ENCODE data around the gene CYB5A. TPM values are rescaled to one million over a fixed set of nuclear protein-coding genes. Genes with fewer than 3 reads are reported as not detected.

The CYB5A gene
- total RNA-seq, 4 donors from 2014 or later = 34.0 to 236 (median 173) TPM

GRCh38 chr18:74271635-74272034 is 20.1 kb downstream of the CYB5A start:
- Histone ChIP-seq H3K36me3 (no peaks in the 10 kb centered on the region), H3K4me1 (peaks cover 0 to 17% (median 0%) of the 10 kb centered on the region in 4 donors), H3K27ac (no peak overlapping the region), H3K9me3 (no peaks in the 10 kb centered on the region), H3K4me3 (no peak overlapping the region), H3K27me3 (no peaks in the 10 kb centered on the region)
- in situ Hi-C loops (cut with MboI; ENCODE audit: low pct_ligation_motif_present in 1 of 4, low pct_unique_long_range_greater_than_20kb in 1 of 4, low sequenced_read_pairs in 3 of 4) (no loop called here), intact Hi-C loops (cut with DNase I; ENCODE audit: low total_unique reads) (no loop called here)
- no peak for DNase-seq
- 89 to 96% methylated on average over 2 to 3 of the region's 3 CpGs for WGBS, 2 donors (ENCODE audit: low coverage in 1 of 2)
- TF ChIP-seq, protein P1, sequence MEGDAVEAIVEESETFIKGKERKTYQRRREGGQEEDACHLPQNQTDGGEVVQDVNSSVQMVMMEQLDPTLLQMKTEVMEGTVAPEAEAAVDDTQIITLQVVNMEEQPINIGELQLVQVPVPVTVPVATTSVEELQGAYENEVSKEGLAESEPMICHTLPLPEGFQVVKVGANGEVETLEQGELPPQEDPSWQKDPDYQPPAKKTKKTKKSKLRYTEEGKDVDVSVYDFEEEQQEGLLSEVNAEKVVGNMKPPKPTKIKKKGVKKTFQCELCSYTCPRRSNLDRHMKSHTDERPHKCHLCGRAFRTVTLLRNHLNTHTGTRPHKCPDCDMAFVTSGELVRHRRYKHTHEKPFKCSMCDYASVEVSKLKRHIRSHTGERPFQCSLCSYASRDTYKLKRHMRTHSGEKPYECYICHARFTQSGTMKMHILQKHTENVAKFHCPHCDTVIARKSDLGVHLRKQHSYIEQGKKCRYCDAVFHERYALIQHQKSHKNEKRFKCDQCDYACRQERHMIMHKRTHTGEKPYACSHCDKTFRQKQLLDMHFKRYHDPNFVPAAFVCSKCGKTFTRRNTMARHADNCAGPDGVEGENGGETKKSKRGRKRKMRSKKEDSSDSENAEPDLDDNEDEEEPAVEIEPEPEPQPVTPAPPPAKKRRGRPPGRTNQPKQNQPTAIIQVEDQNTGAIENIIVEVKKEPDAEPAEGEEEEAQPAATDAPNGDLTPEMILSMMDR (IDR thresholded peaks at IDR 0.05) = no peak
- no peak for TF ChIP-seq POLR2A (IDR thresholded peaks at IDR 0.05)

DNA sequence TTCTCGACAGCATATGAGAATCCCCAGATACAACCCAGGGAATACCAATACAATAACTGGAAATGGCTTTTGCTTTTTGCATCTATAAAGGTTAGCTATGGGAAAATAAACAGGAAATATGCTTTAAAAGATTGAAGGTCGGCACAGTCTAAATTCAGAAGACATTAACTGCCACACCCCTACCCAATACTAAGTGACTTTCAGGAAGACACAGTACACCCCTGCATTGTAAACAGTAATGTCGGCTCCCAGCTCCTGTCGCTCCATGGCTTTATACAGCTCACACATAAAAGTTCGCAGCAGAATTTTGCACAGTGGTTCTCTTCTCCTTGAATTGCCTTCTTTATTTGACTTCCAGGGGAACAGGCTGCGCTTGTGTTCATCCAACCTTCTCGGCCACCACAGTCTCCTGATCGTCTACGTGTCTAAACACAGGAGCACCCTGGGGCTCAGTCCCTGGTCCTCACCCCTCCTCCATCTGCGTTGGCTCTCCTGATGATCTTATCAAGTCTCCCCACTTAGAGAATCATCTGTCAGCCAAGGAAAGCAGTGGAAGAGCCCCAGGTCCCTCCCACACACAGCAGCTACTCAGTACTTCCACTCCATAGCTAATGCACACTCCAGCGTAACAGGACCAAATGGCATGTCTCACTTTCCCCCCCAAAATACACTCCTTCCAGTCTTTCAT is 22.7 kb downstream of the CYB5A start:
- DNase-seq = no peak
- no peak overlapping the region for H3K4me3 ChIP-seq
- H3K36me3 ChIP-seq = no peaks in the 10 kb centered on the region
- 67% methylated on average over 4 to 11 of the region's 11 CpGs for WGBS, 2 donors (ENCODE audit: low coverage in 1 of 2)
- H3K4me1 ChIP-seq = peaks cover 0 to 16% (median 0%) of the 10 kb centered on the region in 4 donors
- in situ Hi-C loops (cut with MboI; ENCODE audit: low pct_ligation_motif_present in 1 of 4, low pct_unique_long_range_greater_than_20kb in 1 of 4, low sequenced_read_pairs in 3 of 4) (no loop called here), intact Hi-C loops (cut with DNase I; ENCODE audit: low total_unique reads) (no loop called here)
- TF ChIP-seq, protein P1 (IDR thresholded peaks at IDR 0.05) = no peak
- no peak for TF ChIP-seq EP300 (IDR thresholded peaks at IDR 0.05; ENCODE audit: low read depth)
- TF ChIP-seq POLR2AphosphoS5 (IDR thresholded peaks at IDR 0.05) = no peak
- no peak for TF ChIP-seq POLR2A (IDR thresholded peaks at IDR 0.05)
- H3K27me3 ChIP-seq = no peaks in the 10 kb centered on the region
- H3K27ac ChIP-seq = no peak overlapping the region
- no peaks in the 10 kb centered on the region for H3K9me3 ChIP-seq

DNA sequence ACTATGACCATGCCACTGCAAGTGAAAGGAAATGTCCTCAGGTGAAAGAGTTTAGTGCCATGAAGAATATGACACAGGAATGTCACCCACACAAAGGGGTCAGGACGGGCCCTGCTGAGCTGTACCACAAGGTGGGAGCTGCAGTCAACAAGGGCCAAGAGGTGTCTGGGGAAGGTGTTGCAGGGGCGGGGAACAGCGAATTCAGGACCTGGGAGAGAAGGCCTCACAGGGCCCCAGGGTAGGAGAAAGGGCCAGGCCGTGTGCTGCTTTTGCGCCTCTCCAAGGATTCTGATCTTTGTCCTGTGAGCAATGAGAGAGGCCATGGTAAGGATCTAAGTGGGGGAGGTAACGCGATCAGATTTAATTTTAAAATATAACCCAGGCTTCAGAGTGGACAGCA is 23.6 kb downstream of the CYB5A start:
- Histone ChIP-seq H3K36me3 (peaks cover 0 to 1% (median 0%) of the 10 kb centered on the region in 4 donors), H3K27me3 (no peaks in the 10 kb centered on the region), H3K27ac (no peak overlapping the region), H3K9me3 (no peaks in the 10 kb centered on the region), H3K4me3 (no peak overlapping the region), H3K4me1 (peaks cover 0 to 8% (median 0%) of the 10 kb centered on the region in 4 donors)
- in situ Hi-C loops (cut with MboI; ENCODE audit: low pct_ligation_motif_present in 1 of 4, low pct_unique_long_range_greater_than_20kb in 1 of 4, low sequenced_read_pairs in 3 of 4) (no loop called here), intact Hi-C loops (cut with DNase I; ENCODE audit: low total_unique reads) (no loop called here)
- TF ChIP-seq POLR2AphosphoS5 (IDR thresholded peaks at IDR 0.05) = no peak
- TF ChIP-seq EP300 (IDR thresholded peaks at IDR 0.05; ENCODE audit: low read depth) = no peak
- TF ChIP-seq, protein P1 (IDR thresholded peaks at IDR 0.05) = no peak
- TF ChIP-seq POLR2A (IDR thresholded peaks at IDR 0.05) = no peak
- DNase-seq = no peak
- 96 to 100% methylated on average over 4 to 7 of the region's 7 CpGs for WGBS, 2 donors (ENCODE audit: low coverage in 1 of 2)

DNA sequence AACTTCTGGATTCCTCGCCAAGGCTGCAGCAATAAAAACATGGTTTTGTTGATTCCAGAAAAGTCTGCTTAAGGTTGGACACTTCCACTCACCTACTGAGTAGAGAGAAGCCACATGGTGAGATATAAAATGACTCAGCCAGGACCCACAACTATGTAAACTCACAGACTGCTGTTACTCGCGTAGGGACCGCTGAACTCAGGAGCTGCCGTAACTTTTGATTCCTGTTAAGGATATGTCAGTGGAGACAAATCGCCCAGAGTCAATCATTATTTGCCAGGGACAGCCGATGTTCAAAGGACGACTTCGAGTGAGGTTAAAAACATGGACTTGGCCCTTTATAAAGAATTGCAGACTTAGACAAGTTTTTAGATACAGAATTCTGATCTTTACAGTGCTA is 25.6 kb downstream of the CYB5A start:
- in situ Hi-C loops (cut with MboI; ENCODE audit: low pct_ligation_motif_present in 1 of 4, low pct_unique_long_range_greater_than_20kb in 1 of 4, low sequenced_read_pairs in 3 of 4) = no loop called here
- Histone ChIP-seq H3K4me1 (peaks cover 0 to 8% (median 0%) of the 10 kb centered on the region in 4 donors), H3K27me3 (no peaks in the 10 kb centered on the region), H3K4me3 (no peak overlapping the region), H3K27ac (no peak overlapping the region), H3K36me3 (peaks cover 0 to 8% (median 4%) of the 10 kb centered on the region in 4 donors), H3K9me3 (no peaks in the 10 kb centered on the region)
- intact Hi-C loops (cut with DNase I; ENCODE audit: low total_unique reads) = no loop called here
- TF ChIP-seq POLR2AphosphoS5 (IDR thresholded peaks at IDR 0.05) = no peak
- TF ChIP-seq POLR2A (IDR thresholded peaks at IDR 0.05) = no peak
- TF ChIP-seq, protein P1 (IDR thresholded peaks at IDR 0.05) = no peak
- no peak for TF ChIP-seq EP300 (IDR thresholded peaks at IDR 0.05; ENCODE audit: low read depth)
- 67 to 74% methylated on average over 8 to 9 of the region's 9 CpGs for WGBS, 2 donors (ENCODE audit: low coverage in 1 of 2)
- no peak for DNase-seq
